GM12865 (cell line): ENCODE data around the gene ARHGAP42.

ENCODE experiments used
- DNase-seq: peaks from one replicate; pipeline ENCODE4 v3.0.0; 2010; ENCODE audit warnings: low read depth
- H3K4me3 ChIP-seq: 2 replicates; pipeline ENCODE4 v1.5.1; 2011; ENCODE audit warnings: mild to moderate bottlenecking, low read depth, low read length, control low read depth
- CTCF ChIP-seq: IDR thresholded peaks from 2 replicates; pipeline ENCODE4 v1.5.1; 2011; ENCODE audit warnings: low read length, control low read depth, low read depth, inconsistent platforms; ENCODE audit not compliant: insufficient read depth; ENCODE audit errors: missing control alignments

Gene ARHGAP42

GRCh38 chr11:100766764-100767163 is 79.7 kb downstream of the ARHGAP42 start:
- DNase-seq: no peak
- no peak overlapping the region for H3K4me3 ChIP-seq
- no peak for TF ChIP-seq CTCF

- no peak for DNase-seq
- no peak overlapping the region for H3K4me3 ChIP-seq
- TF ChIP-seq CTCF: no peak
These were observed 82.1 kb downstream of the ARHGAP42 start for GRCh38 chr11:100769165-100769564.

- H3K4me3 ChIP-seq: no peak overlapping the region
- no peak for DNase-seq
- TF ChIP-seq CTCF: no peak
These were observed 82.5 kb downstream of the ARHGAP42 start for GRCh38 chr11:100769617-100770016.

GRCh38 chr11:100774132-100774531 is 87.0 kb downstream of the ARHGAP42 start:
- no peak overlapping the region for H3K4me3 ChIP-seq
- no peak for DNase-seq
- no peak for TF ChIP-seq CTCF

- no peak for DNase-seq
- TF ChIP-seq CTCF: no peak
- no peak overlapping the region for H3K4me3 ChIP-seq
These were observed 87.8 kb downstream of the ARHGAP42 start for GRCh38 chr11:100774859-100775258.

GRCh38 chr11:100776212-100776896 is 89.3 kb downstream of the ARHGAP42 start:
- no peak for TF ChIP-seq CTCF
- DNase-seq: no peak
- no peak overlapping the region for H3K4me3 ChIP-seq

GRCh38 chr11:100777103-100777502 is 90.0 kb downstream of the ARHGAP42 start:
- no peak for TF ChIP-seq CTCF
- no peak overlapping the region for H3K4me3 ChIP-seq
- DNase-seq: no peak
